Heart right ventricle (tissue), 16 donors: ENCODE data around the gene UGT8. TPM values are rescaled to one million over a fixed set of nuclear protein-coding genes. Genes with fewer than 3 reads are reported as not detected.

Experiments
- ATAC-seq, 8 donors: fragments of 200-7000 bp; cut with Tn5 transposase; one replicate each; pipeline ENCODE4 v1.9.1; 2020; ENCODE audit warnings: mild to moderate bottlenecking in 8 of 8, moderate library complexity in 8 of 8, moderate number of reproducible peaks in 1 of 8
- DNase-seq, 2 donors: peaks; one replicate each; pipeline ENCODE4 v3.0.0-alpha.2; 2020
- H3K27ac ChIP-seq, 10 donors: fragments of 200-600 bp; sonication (generic) in 2 of 10; one replicate each; pipeline versions ENCODE4 v1.5.0 to v1.8.0; 2020 to 2022; ENCODE audit warnings: mild to moderate bottlenecking in 3 of 10
- H3K27me3 ChIP-seq, 7 donors: fragments of 200-600 bp; one replicate each; pipeline ENCODE4 v1.8.0; 2021 to 2022; ENCODE audit warnings: mild to moderate bottlenecking in 2 of 7
- H3K36me3 ChIP-seq, 9 donors: fragments of 200-600 bp; sonication (generic) in 1 of 9; one replicate each; pipeline versions ENCODE4 v1.5.0 to v1.8.0; 2020 to 2022; ENCODE audit warnings: mild to moderate bottlenecking in 2 of 9
- H3K4me1 ChIP-seq, 9 donors: fragments of 200-600 bp; sonication (generic) in 1 of 9; one replicate each; pipeline versions ENCODE4 v1.5.0 to v1.8.0; 2020 to 2022; ENCODE audit warnings: mild to moderate bottlenecking in 4 of 9
- H3K4me3 ChIP-seq, 10 donors: fragments of 200-600 bp; sonication (generic) in 2 of 10; one replicate each; pipeline versions ENCODE4 v1.5.0 to v1.8.0; 2020 to 2022; ENCODE audit warnings: mild to moderate bottlenecking in 7 of 10, moderate library complexity in 2 of 10
- H3K9me3 ChIP-seq, 11 donors: fragments of 200-600 bp in 10 of 11; sonication (generic) in 2 of 11; one replicate each; pipeline versions ENCODE4 v1.5.0 to v1.8.0; 2013 to 2022; ENCODE audit warnings: mild to moderate bottlenecking in 2 of 11, control low read depth in 1 of 11, moderate library complexity in 1 of 11
- CTCF ChIP-seq, 9 donors: fragments of 200-600 bp; sonication (generic) in 2 of 9; IDR thresholded peaks; one replicate each; pipeline versions ENCODE4 v1.5.0 to v1.8.0; 2021 to 2022; ENCODE audit warnings: antibody characterized with exemption in 9 of 9, mild to moderate bottlenecking in 5 of 9, moderate library complexity in 1 of 9
- WGBS, 2 donors: extraction: QIAGEN DNeasy Blood & Tissue Kit; methylation state at CpG; one replicate each; pipeline ENCODE4 v1.1.7; 2013; ENCODE audit warnings: inconsistent platforms in 1 of 2; 5-methylcytosine and 5-hydroxymethylcytosine counted together
- intact Hi-C, 10 donors: fragments of 100-400 bp; cut with DNase I; formaldehyde crosslinking; loops; one replicate each; pipeline versions ENCODE4 v1.11.1 to v1.14.2; 2022
- polyA plus RNA-seq, 2 donors: library from polyadenylated mRNA; stranded (reverse); fragments of 200-250 nt; gene quantifications; one replicate each; pipeline ENCODE4 v1.2.3, GENCODE V29; 2013
- total RNA-seq, 10 donors: library from RNA; stranded (reverse); fragmentation: NEBNext Ultra II Directional in 3 of 10; extraction: Animal tissue kit (Norgen Biotek cat#: 25700) in 3 of 10; gene quantifications; one replicate each; pipeline versions ENCODE4 v1.2.1 to v1.2.4, GENCODE V29; 2021 to 2023
- donor health status: Arrhythmogenic right ventricular cardiomyopathy.
- donor health status: ischemic (EF 13 %, LVEDD 7.1; RV severe dilation, severe dysfunction).
- donor health status: healthy with polysubstance abuse.
- donor health status: DM: no; HTN: yes; CAD: no.
- donor health status: DM: no; HTN: no; CAD: no.
- donor health status: ischemic (EF 25% LVEDD 6.9; RV normal size, moderate dysfunction).
- donor health status: ischemic (EF 25% LVEDD 5.7; RV mildly dilated, moderate dysfunction).
- donor health status: healthy.
- donor health status: DM: yes; HTN: yes; CAD: no.
- donor health status: Ischemic cardiomyopathy.
- donor health status: ischemic (EF 35%, LVEDD 5.7; RV mildly dilated, moderate dysfunction).
- donor health status: nonischemic (EF 11% LVEDD 7.7; RV severe dilation, severe dysfunction).
- donor health status: DM: yes; HTN: yes; CAD: no.
- donor health status: PGD.
- donor health status: ischemic (EF 29% LVEDD 5.4; RV normal size, mild dysfunction).
- donor health status: nonischemic (EF 23%, LVEDD 6.1; RV moderate dilation, normal function).

The UGT8 gene
- total and polyA plus RNA-seq, 12 donors, result 0.04 to 0.13 (median 0.09) TPM; not detected in 9

GRCh38 chr4:114600672-114601071, 2.1 kb downstream of the UGT8 start:
- Histone ChIP-seq H3K27ac (no peak overlapping the region), H3K4me1 (peaks cover 0 to 18% (median 12%) of the 10 kb centered on the region in 9 donors), H3K27me3 (peaks cover 0 to 56% (median 42%) of the 10 kb centered on the region in 7 donors), H3K9me3 (no peaks in the 10 kb centered on the region), H3K4me3 (no peak overlapping the region), H3K36me3 (no peaks in the 10 kb centered on the region)
- no peak for TF ChIP-seq CTCF (IDR thresholded peaks at IDR 0.05)
- intact Hi-C loops, result no loop called here
- 94 to 100% methylated on average over 1 of the region's 1 CpG for WGBS, 2 donors
- ATAC-seq, result no peak
- DNase-seq, result no peak

GRCh38 chr4:114601304-114602052, 2.9 kb downstream of the UGT8 start:
- intact Hi-C loops, result no loop called here
- ATAC-seq, result no peak
- no peak for TF ChIP-seq CTCF (IDR thresholded peaks at IDR 0.05)
- 72 to 81% methylated on average over 5 of the region's 5 CpGs for WGBS, 2 donors
- no peak overlapping the region for H3K4me3 ChIP-seq
- H3K27me3 ChIP-seq, result peaks cover 0 to 51% (median 38%) of the 10 kb centered on the region in 7 donors
- DNase-seq, result no peak
- H3K4me1 ChIP-seq, result peaks cover 0 to 18% (median 12%) of the 10 kb centered on the region in 9 donors
- no peaks in the 10 kb centered on the region for H3K9me3 ChIP-seq
- H3K27ac ChIP-seq, result no peak overlapping the region
- no peaks in the 10 kb centered on the region for H3K36me3 ChIP-seq

- no peak overlapping the region for H3K27ac ChIP-seq
- DNase-seq (no peak), ATAC-seq (no peak)
- no peak for TF ChIP-seq CTCF (IDR thresholded peaks at IDR 0.05)
- H3K9me3 ChIP-seq, result no peaks in the 10 kb centered on the region
- no peak overlapping the region for H3K4me3 ChIP-seq
- intact Hi-C loops, result no loop called here
- 78 to 87% methylated on average over 5 of the region's 5 CpGs for WGBS, 2 donors
- peaks cover 0 to 11% (median 5%) of the 10 kb centered on the region in 9 donors for H3K4me1 ChIP-seq
- no peaks in the 10 kb centered on the region for H3K36me3 ChIP-seq
- H3K27me3 ChIP-seq, result peaks cover 0 to 30% (median 18%) of the 10 kb centered on the region in 7 donors
Measured at GRCh38 chr4:114603497-114603896, 4.9 kb downstream of the UGT8 start.

- peaks cover 0 to 3% (median 0%) of the 10 kb centered on the region in 7 donors for H3K27me3 ChIP-seq
- no peaks in the 10 kb centered on the region for H3K36me3 ChIP-seq
- no peak overlapping the region for H3K4me3 ChIP-seq
- H3K4me1 ChIP-seq, result no peaks in the 10 kb centered on the region
- ATAC-seq, result no peak
- WGBS, 2 donors, result 64 to 68% methylated on average over 2 of the region's 2 CpGs
- TF ChIP-seq CTCF (IDR thresholded peaks at IDR 0.05), result no peak
- H3K9me3 ChIP-seq, result no peaks in the 10 kb centered on the region
- no peak for DNase-seq
- intact Hi-C loops, result no loop called here
- H3K27ac ChIP-seq, result no peak overlapping the region
Measured at GRCh38 chr4:114606245-114606644, 7.6 kb downstream of the UGT8 start.
